ENCODE results near the gene TASOR. TPM values are rescaled to one million over a fixed set of nuclear protein-coding genes. Genes with fewer than 3 reads are reported as not detected.

Gene TASOR
- total and polyA plus RNA-seq, 2 of the 8 experiments (the other 6 are each of a cell fraction or from before 2014, with no cell fraction given), result 12.2 to 45.5 TPM

- Histone ChIP-seq H3K4me3 (ENCODE audit: extremely low read depth in 1 of 4, insufficient read depth in 2 of 4, low read depth in 3 of 4, low read length in 4 of 4) (peak overlapping the region; percentile 79 to 94 (median 84)), H3K4ac (replicated peaks; ENCODE audit: insufficient read length, low read depth, low read length) (no peak overlapping the region), H4K5ac (ENCODE audit: insufficient read length, low read depth, low read length) (no peak overlapping the region), H2AK5ac (ENCODE audit: low read depth, low read length) (no peak overlapping the region), H3K18ac (ENCODE audit: extremely low read depth, low read length) (no peak overlapping the region; the same call in 1 of the 2 replicates), H2BK12ac (ENCODE audit: low read depth, low read length) (peak overlapping the region; percentile 54; the same call in 1 of the 2 replicates), H3K9me3 (ENCODE audit: insufficient read depth in 2 of 2, low read depth in 1 of 2, low read length in 1 of 2) (peaks cover 5 to 11% of the 10 kb centered on the region in 2 experiments; a peak in 3 of 4 replicates), H3K14ac (ENCODE audit: insufficient read length) (no peak overlapping the region), H3K9ac (replicated peaks in 1 of 4; ENCODE audit: extremely low read depth in 1 of 4, low read depth in 3 of 4, low read length in 3 of 4) (peak overlapping the region in 3 of 4 experiments; percentile 89 to 93 (median 91); a peak in 6 of 7 replicates), H4K91ac (replicated peaks; ENCODE audit: insufficient read length, low read length) (peak overlapping the region; percentile 91), H2BK120ac (replicated peaks; ENCODE audit: low read depth, low read length) (no peak overlapping the region), H3K23me2 (ENCODE audit: low read depth, low read length) (peaks cover 3% of the 10 kb centered on the region), H2BK20ac (ENCODE audit: low read length) (no peak overlapping the region), H3K79me2 (ENCODE audit: control insufficient read depth in 1 of 2, insufficient read depth in 2 of 2, low read length in 2 of 2) (peaks cover 0 to 48% of the 10 kb centered on the region in 2 experiments; a peak in 2 of 4 replicates), H3K23ac (ENCODE audit: insufficient read length) (peak overlapping the region; percentile 28), H3K36me3 (ENCODE audit: control insufficient read depth in 2 of 4, insufficient read depth in 4 of 4, low read length in 3 of 4) (peaks cover 0 to 6% (median 2%) of the 10 kb centered on the region in 4 experiments; a peak in 3 of 8 replicates), H3K27me3 (replicated peaks in 1 of 4; ENCODE audit: control insufficient read depth in 3 of 4, extremely low read depth in 1 of 4, insufficient read depth in 3 of 4, low read length in 3 of 4) (peaks cover 4 to 18% (median 14%) of the 10 kb centered on the region in 4 experiments), H3K27ac (ENCODE audit: low read depth, low read length) (peak overlapping the region; percentile 96), H4K8ac (ENCODE audit: extremely low read depth, insufficient read depth, low read length) (peak overlapping the region; percentile 100; the same call in 1 of the 2 replicates), H2BK15ac (ENCODE audit: low read length) (no peak overlapping the region), H2AFZ (ENCODE audit: low read length) (no peak overlapping the region), H3K79me1 (ENCODE audit: low read depth, low read length) (no peaks in the 10 kb centered on the region; the same call in 1 of the 2 replicates), H3K4me1 (replicated peaks in 1 of 4; ENCODE audit: control insufficient read depth in 3 of 4, insufficient read depth in 4 of 4, low read length in 3 of 4) (peaks cover 0 to 2% (median 1%) of the 10 kb centered on the region in 4 experiments; a peak in 3 of 7 replicates), H3K56ac (replicated peaks; ENCODE audit: insufficient read length, low read depth, low read length) (no peak overlapping the region), H2BK5ac (ENCODE audit: low read depth, low read length) (peak overlapping the region; percentile 92; the same call in 1 of the 2 replicates), H3K4me2 (ENCODE audit: insufficient read depth in 1 of 2, low read depth in 2 of 2, low read length in 2 of 2) (peak overlapping the region; percentile 70 to 87), H4K20me1 (replicated peaks in 1 of 2; ENCODE audit: control insufficient read depth in 1 of 2, insufficient read depth in 2 of 2, low read length in 2 of 2) (no peaks in the 10 kb centered on the region)
- POLR2A ChIA-PET (ENCODE audit: partially characterized antibody), result interaction anchor here (0.7 to 3.0 kb wide), 13 partner anchors 8 to 396 kb away, joined by 3 to 14 read pairs (median 4); partner anchors contain the start of gene CCDC66
- CTCF ChIA-PET (ENCODE audit: partially characterized antibody), result interaction anchor here (1.3 kb wide), 1 partner anchor 324 kb away, joined by 3 read pairs; no protein-coding TSS in a partner anchor
- DNase-seq (ENCODE audit: low read depth in 1 of 2, low spot score in 2 of 2) (peak in 1 of 2 experiments; percentile 31), FAIRE-seq (no peak)
- TF ChIP-seq KDM1A (IDR thresholded peaks at IDR 0.05; ENCODE audit: borderline replicate concordance, low read length) (no peak), TBP (IDR thresholded peaks at IDR 0.05; ENCODE audit: low read depth, low read length) (peak; percentile 16; the same call in 1 of the 2 replicates), RAD21 (IDR thresholded peaks at IDR 0.05 in 1 of 2, conservative IDR thresholded peaks at IDR 0.05 in 1 of 2; ENCODE audit: low read depth in 2 of 2, low read length in 2 of 2) (no peak), RXRA (IDR thresholded peaks at IDR 0.05; ENCODE audit: insufficient read depth, low read depth, low read length) (no peak), EGR1 (IDR thresholded peaks at IDR 0.05; ENCODE audit: borderline replicate concordance, low read depth, low read length) (no peak), RNF2 (IDR thresholded peaks at IDR 0.05; ENCODE audit: borderline replicate concordance, low read depth, low read length, missing control alignments, poor library complexity, severe bottlenecking) (no peak), MAX (IDR thresholded peaks at IDR 0.05) (peak; percentile 57; the same call in 1 of the 2 replicates)
- 16% methylated on average over 7 of the region's 10 CpGs; no CpG with 5 or more reads in 1 of the 2 experiments for WGBS, 2 experiments (ENCODE audit: extremely low coverage in 1 of 2, insufficient coverage in 1 of 2, insufficient read length in 1 of 2, insufficient replicate concordance in 2 of 2, low coverage in 1 of 2, low lambda C conversion rate in 2 of 2, missing lambda C conversion rate in 1 of 2)
Observed at GRCh38 chr3:56681984-56682461, 1.0 kb downstream of the TASOR start.

All from H1 (cell line).